Measurements from ENCODE around the gene TP53.

TP53 gene

GRCh38 chr17:7640783-7641182, 46.5 kb downstream of the TP53 start:
- Histone ChIP-seq H3K4me3 (no peak overlapping the region), H3K27ac (no peak overlapping the region)
- TF ChIP-seq CTCF (IDR thresholded peaks at IDR 0.05), result no peak
- no peak for DNase-seq (ENCODE audit: low spot score)

GRCh38 chr17:7636163-7636562, 51.1 kb downstream of the TP53 start:
- no peak overlapping the region for H3K4me3 ChIP-seq
- no peak for DNase-seq (ENCODE audit: low spot score)
- no peak overlapping the region for H3K27ac ChIP-seq
- no peak for TF ChIP-seq CTCF (IDR thresholded peaks at IDR 0.05)

GRCh38 chr17:7634384-7634783, 52.9 kb downstream of the TP53 start:
- Histone ChIP-seq H3K27ac (no peak overlapping the region), H3K4me3 (no peak overlapping the region)
- peak; percentile 14 for TF ChIP-seq CTCF (IDR thresholded peaks at IDR 0.05)
- no peak for DNase-seq (ENCODE audit: low spot score)

- Histone ChIP-seq H3K4me3 (no peak overlapping the region), H3K27ac (no peak overlapping the region)
- DNase-seq (ENCODE audit: low spot score), result no peak
- TF ChIP-seq CTCF (IDR thresholded peaks at IDR 0.05), result no peak
Observed at GRCh38 chr17:7633093-7633492, 54.2 kb downstream of the TP53 start.

- Histone ChIP-seq H3K4me3 (no peak overlapping the region), H3K27ac (no peak overlapping the region)
- TF ChIP-seq CTCF (IDR thresholded peaks at IDR 0.05), result peak; percentile 17
- DNase-seq (ENCODE audit: low spot score), result no peak
Observed at GRCh38 chr17:7632492-7632894, 54.8 kb downstream of the TP53 start.

GRCh38 chr17:7631398-7632380, 55.6 kb downstream of the TP53 start:
- Histone ChIP-seq H3K27ac (no peak overlapping the region), H3K4me3 (no peak overlapping the region)
- DNase-seq (ENCODE audit: low spot score), result no peak
- TF ChIP-seq CTCF (IDR thresholded peaks at IDR 0.05), result no peak

Measured in coronary artery (tissue), 2 donors.